Stomach (tissue), 9 donors: Measurements from ENCODE around the gene BRAP. TPM values are rescaled to one million over a fixed set of nuclear protein-coding genes. Genes with fewer than 3 reads are reported as not detected.
"Not testable (repeated sequence)": the region's sequence is repeated elsewhere in the genome, so short reads cannot be mapped to it uniquely, and the experiment has no call there.

Experiments used
- DNase-seq, 2 donors: peaks; one replicate each; pipeline versions ENCODE4 v3.0.0 to v3.0.0-alpha.2; 2013 to 2019
- H3K27ac ChIP-seq, 5 donors: fragments of 200-600 bp in 4 of 5; sonication (generic) in 4 of 5; one replicate each; pipeline ENCODE4 v1.5.1; 2013 to 2019; ENCODE audit warnings: mild to moderate bottlenecking in 1 of 5, moderate library complexity in 1 of 5
- H3K27me3 ChIP-seq, 3 donors: fragments of 200-600 bp; sonication (generic); one replicate each; pipeline ENCODE4 v1.5.1; 2017 to 2019; ENCODE audit warnings: mixed run types in 1 of 3
- H3K36me3 ChIP-seq, 4 donors: fragments of 200-600 bp; sonication (generic); 1 replicate in 3 of 4; 2 replicates in 1 of 4; pipeline ENCODE4 v1.5.1; 2016 to 2019
- H3K4me1 ChIP-seq, 4 donors: fragments of 200-600 bp; sonication (generic); one replicate each; pipeline ENCODE4 v1.5.1; 2016 to 2019
- H3K4me3 ChIP-seq, 4 donors: fragments of 200-600 bp; sonication (generic) in 3 of 4; one replicate each; pipeline ENCODE4 v1.5.1; 2016 to 2019; ENCODE audit warnings: mild to moderate bottlenecking in 1 of 4
- H3K9me3 ChIP-seq, 4 donors: fragments of 200-600 bp; sonication (generic); one replicate each; pipeline ENCODE4 v1.5.1; 2016 to 2019
- EP300 ChIP-seq: sonication (generic); formaldehyde crosslinking; IDR thresholded peaks from one replicate; pipeline ENCODE4 v1.6.1; 2017; ENCODE audit warnings: antibody characterized with exemption
- POLR2A ChIP-seq, 4 donors: fragments of 450-650 bp; IDR thresholded peaks; one replicate each; pipeline ENCODE4 v1.6.1; 2016; ENCODE audit warnings: antibody characterized with exemption in 4 of 4, control low read depth in 2 of 4, mild to moderate bottlenecking in 1 of 4, moderate library complexity in 1 of 4
- POLR2AphosphoS5 ChIP-seq, 3 donors: sonication (generic); formaldehyde crosslinking; IDR thresholded peaks; one replicate each; pipeline ENCODE4 v1.6.1; 2016; ENCODE audit warnings: antibody characterized with exemption in 3 of 3
- WGBS, 5 donors: extraction: QIAGEN DNeasy Blood & Tissue Kit in 3 of 5; methylation state at CpG; one replicate each; pipeline versions ENCODE4 v1.1.5 to v1.1.7; 2013 to 2018; 5-methylcytosine and 5-hydroxymethylcytosine counted together
- intact Hi-C: fragments of 100-400 bp; cut with DNase I; formaldehyde crosslinking; loops from one replicate; pipeline ENCODE4 v1.15.1; 2023; ENCODE audit warnings: low total_unique reads
- polyA plus RNA-seq, 3 donors: library from polyadenylated mRNA; stranded (reverse); fragments of 200-250 nt; gene quantifications; one replicate each; pipeline ENCODE4 v1.2.3, GENCODE V29; 2013
- total RNA-seq, 5 donors: library from RNA; depleted of rRNA; stranded (reverse); fragments of >200 nt; gene quantifications; one replicate each; pipeline versions ENCODE4 v1.1.0 to v1.2.3, GENCODE V29; 2014 to 2016
- TF ChIP-seq, protein P1 (sequence below), 7 experiments: fragments of 450-650 bp in 4 of 7; fragments of 200-600 bp in 3 of 7; sonication (generic) in 3 of 7; IDR thresholded peaks; one replicate each; pipeline ENCODE4 v1.5.1; 2016 to 2019; ENCODE audit warnings: antibody characterized with exemption in 7 of 7, control low read depth in 2 of 7, mild to moderate bottlenecking in 1 of 7
- donor health status: healthy with polysubstance abuse.
- donor health status: Bipolar disorder and iron deficiency.
- donor health status: healthy.

BRAP gene
- total and polyA plus RNA-seq, 8 donors, result 5.6 to 43.2 (median 16.6) TPM

GRCh38 chr12:111656016-111656415 lies 29.7 kb downstream of the BRAP start:
- Histone ChIP-seq H3K4me3 (no peak overlapping the region), H3K4me1 (no peaks in the 10 kb centered on the region), H3K36me3 (peaks cover 69 to 100% (median 100%) of the 10 kb centered on the region in 4 donors), H3K9me3 (no peaks in the 10 kb centered on the region), H3K27me3 (no peaks in the 10 kb centered on the region), H3K27ac (no peak overlapping the region)
- TF ChIP-seq, protein P1, sequence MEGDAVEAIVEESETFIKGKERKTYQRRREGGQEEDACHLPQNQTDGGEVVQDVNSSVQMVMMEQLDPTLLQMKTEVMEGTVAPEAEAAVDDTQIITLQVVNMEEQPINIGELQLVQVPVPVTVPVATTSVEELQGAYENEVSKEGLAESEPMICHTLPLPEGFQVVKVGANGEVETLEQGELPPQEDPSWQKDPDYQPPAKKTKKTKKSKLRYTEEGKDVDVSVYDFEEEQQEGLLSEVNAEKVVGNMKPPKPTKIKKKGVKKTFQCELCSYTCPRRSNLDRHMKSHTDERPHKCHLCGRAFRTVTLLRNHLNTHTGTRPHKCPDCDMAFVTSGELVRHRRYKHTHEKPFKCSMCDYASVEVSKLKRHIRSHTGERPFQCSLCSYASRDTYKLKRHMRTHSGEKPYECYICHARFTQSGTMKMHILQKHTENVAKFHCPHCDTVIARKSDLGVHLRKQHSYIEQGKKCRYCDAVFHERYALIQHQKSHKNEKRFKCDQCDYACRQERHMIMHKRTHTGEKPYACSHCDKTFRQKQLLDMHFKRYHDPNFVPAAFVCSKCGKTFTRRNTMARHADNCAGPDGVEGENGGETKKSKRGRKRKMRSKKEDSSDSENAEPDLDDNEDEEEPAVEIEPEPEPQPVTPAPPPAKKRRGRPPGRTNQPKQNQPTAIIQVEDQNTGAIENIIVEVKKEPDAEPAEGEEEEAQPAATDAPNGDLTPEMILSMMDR (IDR thresholded peaks at IDR 0.05), result no peak
- TF ChIP-seq POLR2A (IDR thresholded peaks at IDR 0.05) (no peak), POLR2AphosphoS5 (IDR thresholded peaks at IDR 0.05) (no peak), EP300 (no peak)
- no peak for DNase-seq
- WGBS, 5 donors, result 90 to 96% (median 93%) methylated on average over 4 of the region's 4 CpGs
- intact Hi-C loops, result no loop called here

DNA sequence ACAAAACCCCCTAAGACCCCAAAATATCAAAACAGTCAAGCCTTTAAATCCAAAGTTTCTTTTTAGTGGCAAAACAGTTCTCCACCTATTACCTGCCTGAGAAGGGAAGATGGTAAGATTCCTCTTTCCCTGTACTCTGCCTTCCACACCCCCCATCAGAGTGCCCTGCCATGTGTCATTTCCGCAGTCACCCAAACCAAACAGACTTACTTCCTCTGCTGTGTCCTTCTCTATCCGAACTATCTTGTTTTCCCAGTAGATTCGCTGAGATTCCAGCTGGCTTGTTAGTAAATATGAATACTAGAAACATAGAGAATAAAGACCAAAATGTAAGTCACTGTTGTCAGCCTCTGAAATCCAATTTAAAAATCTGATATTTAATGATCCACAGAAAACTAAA lies 30.4 kb downstream of the BRAP start:
- TF ChIP-seq POLR2A (IDR thresholded peaks at IDR 0.05) (no peak), EP300 (no peak), POLR2AphosphoS5 (IDR thresholded peaks at IDR 0.05) (no peak)
- TF ChIP-seq, protein P1 (IDR thresholded peaks at IDR 0.05), result no peak
- WGBS, 5 donors, result 91 to 95% (median 94%) methylated on average over 3 of the region's 3 CpGs
- intact Hi-C loops, result no loop called here
- Histone ChIP-seq H3K27ac (no peak overlapping the region), H3K36me3 (peaks cover 69 to 100% (median 100%) of the 10 kb centered on the region in 4 donors), H3K9me3 (no peaks in the 10 kb centered on the region), H3K4me3 (no peak overlapping the region), H3K27me3 (no peaks in the 10 kb centered on the region), H3K4me1 (no peaks in the 10 kb centered on the region)
- DNase-seq, result no peak

DNA sequence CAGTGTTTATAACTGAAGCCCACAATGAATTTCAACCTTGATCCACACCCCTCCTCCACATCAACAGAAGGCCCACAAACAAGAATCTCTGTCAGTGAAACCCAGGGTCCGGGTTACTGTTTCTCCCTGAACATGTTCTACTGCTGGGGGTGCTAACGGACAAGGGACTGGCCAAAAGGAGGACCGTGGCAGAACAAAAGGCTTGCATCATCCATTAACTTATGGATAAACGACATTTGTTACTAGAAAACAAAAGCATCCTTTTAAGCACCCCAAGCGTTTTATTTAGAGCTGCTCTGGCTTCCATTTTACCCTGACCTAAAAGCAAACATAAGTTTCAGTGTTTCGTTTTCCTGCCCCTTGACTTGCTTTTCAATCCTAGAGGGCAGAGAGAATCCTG lies 32.2 kb downstream of the BRAP start:
- TF ChIP-seq POLR2AphosphoS5 (IDR thresholded peaks at IDR 0.05), result no peak
- no peak for TF ChIP-seq POLR2A (IDR thresholded peaks at IDR 0.05)
- TF ChIP-seq, protein P1 (IDR thresholded peaks at IDR 0.05), result no peak
- no peak for TF ChIP-seq EP300
- Histone ChIP-seq H3K4me3 (no peak overlapping the region), H3K9me3 (no peaks in the 10 kb centered on the region), H3K4me1 (no peaks in the 10 kb centered on the region), H3K27ac (no peak overlapping the region), H3K27me3 (no peaks in the 10 kb centered on the region), H3K36me3 (peaks cover 69 to 100% (median 98%) of the 10 kb centered on the region in 4 donors)
- DNase-seq, result no peak
- WGBS, 5 donors, result 77 to 86% (median 82%) methylated on average over 6 of the region's 6 CpGs
- intact Hi-C loops, result no loop called here

- not testable (repeated sequence) for H3K9me3 ChIP-seq, DNase-seq
- 92 to 96% (median 94%) methylated on average over 9 of the region's 9 CpGs for WGBS, 5 donors
These were observed 33.2 kb downstream of the BRAP start for GRCh38 chr12:111652530-111652929.

DNA sequence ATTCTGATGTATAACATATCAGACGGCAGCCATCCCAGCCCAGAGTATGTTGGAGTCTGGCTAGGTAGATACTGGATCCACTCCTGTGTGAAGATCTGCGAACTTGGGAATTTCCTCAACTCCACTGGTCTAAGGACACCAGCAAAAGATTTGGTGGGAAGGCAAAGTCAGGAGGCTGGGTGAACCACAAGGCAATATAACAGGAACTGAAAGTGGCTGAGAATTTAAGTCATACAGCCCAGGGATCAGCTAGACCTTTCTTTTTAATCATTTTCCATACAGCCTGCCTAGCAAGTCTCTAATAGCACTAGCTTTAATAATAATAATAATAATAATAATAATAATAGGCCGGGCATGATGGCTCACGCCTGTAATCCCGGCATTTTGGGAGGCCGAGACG lies 34.8 kb downstream of the BRAP start:
- DNase-seq, result no peak
- H3K36me3 ChIP-seq, result peaks cover 70 to 100% (median 98%) of the 10 kb centered on the region in 4 donors
- intact Hi-C loops, result no loop called here
- no peaks in the 10 kb centered on the region for H3K9me3 ChIP-seq
- no peak overlapping the region for H3K27ac ChIP-seq
- no peak for TF ChIP-seq POLR2AphosphoS5 (IDR thresholded peaks at IDR 0.05)
- no peaks in the 10 kb centered on the region for H3K4me1 ChIP-seq
- H3K4me3 ChIP-seq, result no peak overlapping the region
- H3K27me3 ChIP-seq, result no peaks in the 10 kb centered on the region
- WGBS, 5 donors, result 91 to 97% (median 97%) methylated on average over 7 of the region's 7 CpGs

More at GRCh38 chr12:111652530-111652929, 33.2 kb downstream of the BRAP start:
- H3K27ac ChIP-seq, H3K27me3 ChIP-seq, H3K4me3 ChIP-seq, H3K4me1 ChIP-seq, intact Hi-C loops: not testable (repeated sequence)
- H3K36me3 ChIP-seq, result peaks cover 69 to 100% (median 98%) of the 10 kb centered on the region in 4 donors
